WI38 (cell line): ENCODE results near the gene ANXA2.
"Not testable (repeated sequence)": the region's sequence is repeated elsewhere in the genome, so short reads cannot be mapped to it uniquely, and the experiment has no call there.

Experiments used
- H3K4me3 ChIP-seq: 2 replicates; pipeline ENCODE4 v1.5.1; 2011; ENCODE audit warnings: low read depth, mild to moderate bottlenecking, control low read depth, low read length
- TF ChIP-seq, protein P1 (sequence below): IDR thresholded peaks from 2 replicates; pipeline ENCODE4 v1.5.1; 2012; ENCODE audit warnings: low read depth, mild to moderate bottlenecking, control low read depth, low read length

ANXA2 gene

GRCh38 chr15:60419753-60420152 lies 22.0 kb upstream of the ANXA2 start:
- TF ChIP-seq, protein P1, sequence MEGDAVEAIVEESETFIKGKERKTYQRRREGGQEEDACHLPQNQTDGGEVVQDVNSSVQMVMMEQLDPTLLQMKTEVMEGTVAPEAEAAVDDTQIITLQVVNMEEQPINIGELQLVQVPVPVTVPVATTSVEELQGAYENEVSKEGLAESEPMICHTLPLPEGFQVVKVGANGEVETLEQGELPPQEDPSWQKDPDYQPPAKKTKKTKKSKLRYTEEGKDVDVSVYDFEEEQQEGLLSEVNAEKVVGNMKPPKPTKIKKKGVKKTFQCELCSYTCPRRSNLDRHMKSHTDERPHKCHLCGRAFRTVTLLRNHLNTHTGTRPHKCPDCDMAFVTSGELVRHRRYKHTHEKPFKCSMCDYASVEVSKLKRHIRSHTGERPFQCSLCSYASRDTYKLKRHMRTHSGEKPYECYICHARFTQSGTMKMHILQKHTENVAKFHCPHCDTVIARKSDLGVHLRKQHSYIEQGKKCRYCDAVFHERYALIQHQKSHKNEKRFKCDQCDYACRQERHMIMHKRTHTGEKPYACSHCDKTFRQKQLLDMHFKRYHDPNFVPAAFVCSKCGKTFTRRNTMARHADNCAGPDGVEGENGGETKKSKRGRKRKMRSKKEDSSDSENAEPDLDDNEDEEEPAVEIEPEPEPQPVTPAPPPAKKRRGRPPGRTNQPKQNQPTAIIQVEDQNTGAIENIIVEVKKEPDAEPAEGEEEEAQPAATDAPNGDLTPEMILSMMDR: no peak
- no peak overlapping the region for H3K4me3 ChIP-seq

DNA sequence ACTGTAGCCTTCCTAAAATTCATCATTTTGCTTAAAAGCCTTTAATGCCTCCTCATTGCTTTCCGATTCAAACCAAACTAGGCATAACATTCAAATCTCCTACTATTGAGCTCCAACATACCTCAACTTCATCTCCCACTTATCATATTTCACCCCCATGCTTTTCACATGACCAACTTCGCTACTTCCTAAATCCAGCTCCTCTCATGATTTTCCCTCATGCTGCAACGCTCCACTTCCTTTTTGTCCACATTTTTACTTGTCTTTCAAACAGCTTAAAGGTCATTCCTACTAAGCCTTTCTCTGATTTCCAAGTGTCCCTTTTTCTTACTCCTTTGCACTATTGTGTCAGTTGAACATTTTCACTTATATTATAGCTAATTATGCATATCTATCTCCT lies 20.3 kb upstream of the ANXA2 start:
- TF ChIP-seq, protein P1: no peak

DNA sequence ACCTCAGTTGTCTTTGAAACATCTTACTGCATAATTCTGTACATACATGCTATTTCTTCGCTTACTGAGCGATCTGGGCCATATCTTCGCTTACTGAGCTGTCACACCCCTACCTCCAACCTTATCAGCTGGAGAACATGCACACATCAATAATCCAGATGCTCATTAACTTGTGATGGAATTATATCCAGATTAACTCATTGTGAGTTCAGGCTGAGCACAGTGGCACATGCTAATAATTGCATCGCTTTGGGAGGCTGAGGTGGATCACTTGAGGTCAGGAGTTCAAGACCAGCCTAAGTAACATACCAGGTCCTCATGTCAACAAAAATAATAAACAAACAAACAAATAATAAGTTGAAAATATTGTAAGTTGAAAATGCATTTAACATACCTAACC lies 19.3 kb upstream of the ANXA2 start:
- no peak overlapping the region for H3K4me3 ChIP-seq
- TF ChIP-seq, protein P1: no peak

More for the DNA sequence above, 20.3 kb upstream of the ANXA2 start:
- H3K4me3 ChIP-seq: no peak overlapping the region

GRCh38 chr15:60416484-60416883 lies 18.7 kb upstream of the ANXA2 start:
- no peak overlapping the region for H3K4me3 ChIP-seq
- TF ChIP-seq, protein P1: no peak

- no peak overlapping the region for H3K4me3 ChIP-seq
- TF ChIP-seq, protein P1: no peak
Measured at GRCh38 chr15:60414016-60414682, 16.4 kb upstream of the ANXA2 start.

DNA sequence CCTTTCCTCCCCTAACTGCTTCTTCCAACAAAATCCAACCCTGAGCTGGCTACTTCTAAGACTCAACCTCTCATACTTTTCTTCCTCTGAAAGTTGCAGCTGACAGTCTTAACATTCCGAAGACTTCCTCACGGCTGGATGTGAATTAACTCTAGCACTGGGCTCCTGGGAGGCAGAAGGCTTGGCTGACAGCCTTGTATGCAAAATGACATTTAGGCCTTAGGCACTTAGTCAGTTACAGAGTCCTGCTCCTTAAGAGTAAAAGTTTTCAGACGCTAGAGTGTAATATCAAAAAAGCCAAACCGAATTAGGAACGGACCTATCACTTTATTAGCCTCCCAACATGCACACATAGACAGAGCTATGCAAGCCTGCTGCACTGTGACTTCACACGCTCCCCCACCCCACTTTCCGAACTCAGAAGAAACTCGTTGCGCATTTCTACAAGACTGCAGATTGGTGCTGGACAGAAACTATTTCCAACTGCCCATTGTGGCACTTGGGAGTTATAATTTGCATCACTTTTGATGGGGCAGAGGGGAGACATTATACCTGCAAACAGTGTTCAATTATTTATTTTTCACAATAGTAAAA lies 15.5 kb upstream of the ANXA2 start:
- TF ChIP-seq, protein P1: no peak
- H3K4me3 ChIP-seq: no peak overlapping the region

DNA sequence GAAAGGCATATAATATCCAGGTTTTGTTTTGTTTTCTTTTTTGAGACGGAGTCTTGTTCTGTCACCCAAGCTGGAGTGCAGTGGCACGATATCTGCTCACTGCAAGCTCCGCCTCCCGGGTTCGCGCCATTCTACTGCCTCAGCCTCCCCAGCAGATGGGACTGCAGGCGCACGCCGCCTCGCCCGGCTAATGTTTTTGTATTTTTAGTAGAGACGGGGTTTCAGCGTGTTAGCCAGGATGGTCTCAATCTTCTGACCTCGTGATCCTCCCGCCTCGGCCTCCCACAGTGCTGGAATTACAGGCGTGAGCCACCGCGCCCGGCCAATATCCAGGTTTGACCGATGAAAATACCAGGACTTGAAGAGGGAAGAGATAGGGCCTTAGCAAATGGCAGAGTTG lies 15.0 kb upstream of the ANXA2 start:
- H3K4me3 ChIP-seq: not testable (repeated sequence)
